Psoas muscle (tissue), 8 donors: ENCODE results near the gene ZFP36L2. TPM values are rescaled to one million over a fixed set of nuclear protein-coding genes. Genes with fewer than 3 reads are reported as not detected.
A peak's percentile ranks its signal among the peaks of the same experiment; 100 is the strongest.

ENCODE experiments used
- ATAC-seq, 4 donors: fragments of 200-7000 bp; cut with Tn5 transposase; one replicate each; pipeline ENCODE4 v1.9.1; 2020; ENCODE audit warnings: moderate library complexity in 3 of 4, mild to moderate bottlenecking in 2 of 4
- DNase-seq, 2 donors: peaks; one replicate each; pipeline ENCODE4 v3.0.0-alpha.2; 2020
- H3K27ac ChIP-seq: fragments of 200-600 bp; one replicate; pipeline ENCODE4 v1.8.0; 2022
- H3K27me3 ChIP-seq, 3 donors: fragments of 200-600 bp in 1 of 3; one replicate each; pipeline versions ENCODE4 v1.6.1 to v1.8.0; 2013 to 2022; ENCODE audit warnings: low read length in 2 of 3, mild to moderate bottlenecking in 2 of 3, moderate library complexity in 1 of 3; ENCODE audit not compliant: insufficient read depth in 3 of 3
- H3K36me3 ChIP-seq, 2 donors: fragments of 200-600 bp in 1 of 2; one replicate each; pipeline versions ENCODE4 v1.6.1 to v1.8.0; 2013 to 2022; ENCODE audit warnings: low read depth in 1 of 2, mild to moderate bottlenecking in 1 of 2, moderate library complexity in 1 of 2; ENCODE audit not compliant: insufficient read depth in 1 of 2
- H3K4me1 ChIP-seq: fragments of 200-600 bp; one replicate; pipeline ENCODE4 v1.8.0; 2022
- H3K4me3 ChIP-seq: fragments of 200-600 bp; one replicate; pipeline ENCODE4 v1.8.0; 2022; ENCODE audit warnings: mild to moderate bottlenecking
- H3K9me3 ChIP-seq: fragments of 200-600 bp; one replicate; pipeline ENCODE4 v1.8.0; 2022
- CTCF ChIP-seq: fragments of 200-600 bp; IDR thresholded peaks from one replicate; pipeline ENCODE4 v1.8.0; 2022; ENCODE audit warnings: antibody characterized with exemption
- WGBS, 3 donors: extraction: QIAGEN DNeasy Blood & Tissue Kit; methylation state at CpG; one replicate each; pipeline versions ENCODE4 v1.1.6 to v1.1.7; 2013; 5-methylcytosine and 5-hydroxymethylcytosine counted together
- intact Hi-C, 2 donors: fragments of 100-400 bp; cut with DNase I; formaldehyde crosslinking; loops; one replicate each; pipeline versions ENCODE4 v1.11.0 to v1.14.2; 2022
- polyA plus RNA-seq, 3 donors: library from polyadenylated mRNA; stranded (reverse); fragments of 200-250 nt; gene quantifications; one replicate each; pipeline ENCODE4 v1.2.3, GENCODE V29; 2013
- total RNA-seq, 4 donors: library from RNA; stranded (reverse); fragmentation: NEBNext Ultra II Directional in 2 of 4; extraction: Animal tissue kit (Norgen Biotek cat#: 25700) in 2 of 4; gene quantifications; one replicate each; pipeline versions ENCODE4 v1.2.1 to v1.2.4, GENCODE V29; 2021 to 2023
- donor health status: healthy with polysubstance abuse.
- donor health status: DM: no; HTN: no; CAD: no; lungs with moderate emphysema.
- donor health status: Bipolar disorder and iron deficiency.
- donor health status: healthy.
- donor health status: DM: yes; HTN: yes; CAD: no.
- donor health status: DM: no; HTN: no; CAD: no.
- donor health status: DM: no; HTN: no; CAD: no.
- donor health status: DM: yes; HTN: yes; CAD: no.

The ZFP36L2 gene
- total and polyA plus RNA-seq, 7 donors, result 26.3 to 103 (median 48.9) TPM

GRCh38 chr2:43180897-43181296 is 45.5 kb downstream of the ZFP36L2 start:
- intact Hi-C loops, result loop anchor here in 1 of 2 donors (2.0 kb wide), 1 partner anchor 36 kb away; no protein-coding TSS in a partner anchor
- H3K9me3 ChIP-seq, result peaks cover 5% of the 10 kb centered on the region
- no peak overlapping the region for H3K4me3 ChIP-seq
- H3K36me3 ChIP-seq, result no peaks in the 10 kb centered on the region
- 97 to 99% (median 98%) methylated on average over 8 of the region's 8 CpGs for WGBS, 3 donors
- no peak overlapping the region for H3K27ac ChIP-seq
- H3K27me3 ChIP-seq, result no peaks in the 10 kb centered on the region
- DNase-seq, result no peak
- ATAC-seq, result no peak
- TF ChIP-seq CTCF, result no peak
- H3K4me1 ChIP-seq, result peaks cover 25% of the 10 kb centered on the region

DNA sequence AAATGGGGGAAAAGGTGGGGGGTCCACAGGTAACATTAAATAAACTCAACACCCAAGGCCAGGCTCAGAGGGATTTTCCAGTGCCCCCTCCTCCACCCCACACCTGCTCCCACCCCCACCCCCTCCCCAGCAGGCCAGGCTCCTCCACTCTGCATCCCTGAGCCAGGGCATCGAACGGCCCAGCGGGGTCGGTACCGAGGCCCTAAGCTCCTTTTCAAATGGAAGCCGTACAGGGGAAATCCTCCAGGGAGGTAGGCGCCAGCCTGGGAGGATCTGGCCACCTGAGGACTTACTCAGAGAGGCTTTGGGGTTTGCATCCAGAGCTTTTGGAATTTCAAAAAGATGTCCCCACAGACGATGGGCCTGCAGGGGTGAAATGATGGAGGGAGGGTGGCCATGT is 46.5 kb downstream of the ZFP36L2 start:
- WGBS, 3 donors, result 66 to 80% (median 72%) methylated on average over 8 of the region's 8 CpGs
- no peak for DNase-seq

DNA sequence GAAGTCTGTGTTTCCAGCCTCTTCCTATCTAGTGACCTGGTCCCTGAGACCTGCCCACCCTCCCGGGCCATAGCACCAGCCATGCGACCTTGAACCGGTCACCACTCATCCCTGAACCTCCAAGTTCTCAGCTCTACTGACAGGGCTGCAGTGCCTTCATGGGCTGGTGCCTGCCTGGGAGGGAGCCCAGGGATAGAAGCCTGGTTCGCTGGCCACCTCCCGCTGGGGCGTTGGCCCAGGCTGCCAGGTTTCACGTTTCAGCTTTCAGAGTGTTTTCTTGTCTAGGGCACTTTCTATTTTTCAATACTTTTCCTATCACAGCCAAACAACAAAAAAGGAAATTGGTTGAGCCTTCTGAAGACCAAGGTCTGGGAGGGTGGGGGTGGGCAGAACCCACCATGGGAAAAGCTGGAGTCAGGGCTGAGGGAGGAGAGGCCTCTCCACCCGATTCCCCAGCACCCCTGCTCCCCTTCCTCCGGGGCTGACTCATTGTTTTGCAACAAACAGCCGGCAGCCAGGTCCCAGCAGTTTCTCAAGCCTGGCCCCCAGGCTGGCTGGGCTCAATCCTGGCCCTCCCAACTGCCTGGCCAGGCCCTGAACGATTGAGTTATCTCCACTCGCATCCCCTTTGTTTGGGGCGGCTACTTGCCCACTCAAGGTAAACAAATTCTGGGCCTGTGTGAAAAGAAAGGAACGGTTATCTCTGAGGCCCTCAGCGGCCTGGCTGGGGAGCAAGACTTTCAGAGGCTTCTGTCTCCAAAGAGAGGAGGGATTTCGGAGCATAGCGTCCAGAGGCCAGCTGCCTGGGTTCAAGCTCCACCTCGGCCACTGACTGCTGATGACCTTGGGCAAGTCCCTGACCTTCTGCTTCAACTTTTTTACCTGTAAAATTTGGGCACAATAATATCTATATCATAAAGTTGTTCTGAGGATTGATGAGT is 47.5 kb downstream of the ZFP36L2 start:
- Histone ChIP-seq H3K36me3 (no peaks in the 10 kb centered on the region), H3K9me3 (peaks cover 16% of the 10 kb centered on the region), H3K27ac (peak overlapping the region; percentile 95), H3K4me1 (peaks cover 25% of the 10 kb centered on the region), H3K4me3 (peak overlapping the region; percentile 54), H3K27me3 (no peaks in the 10 kb centered on the region)
- no peak for TF ChIP-seq CTCF
- 13 to 18% (median 15%) methylated on average over 18 of the region's 18 CpGs for WGBS, 3 donors
- DNase-seq, result peak; percentile 88 to 94
- ATAC-seq, result peak; percentile 95 to 97 (median 96)
- intact Hi-C loops, result loop anchor here in 1 of 2 donors (2.0 kb wide), 1 partner anchor 40 kb away; no protein-coding TSS in a partner anchor

More for the DNA sequence above, 46.5 kb downstream of the ZFP36L2 start:
- no peak for TF ChIP-seq CTCF
- H3K36me3 ChIP-seq, result no peaks in the 10 kb centered on the region
- no peak for ATAC-seq
- H3K4me3 ChIP-seq, result no peak overlapping the region
- H3K4me1 ChIP-seq, result peaks cover 25% of the 10 kb centered on the region
- H3K27ac ChIP-seq, result peak overlapping the region; percentile 95
- H3K27me3 ChIP-seq, result no peaks in the 10 kb centered on the region
- H3K9me3 ChIP-seq, result peaks cover 14% of the 10 kb centered on the region
- intact Hi-C loops, result loop anchor here (2.0 kb wide), 2 partner anchors 37 to 39 kb away; no protein-coding TSS in a partner anchor

GRCh38 chr2:43178055-43178598 is 48.3 kb downstream of the ZFP36L2 start:
- WGBS, 3 donors, result 40 to 55% (median 42%) methylated on average over 7 of the region's 7 CpGs
- H3K36me3 ChIP-seq, result no peaks in the 10 kb centered on the region
- DNase-seq, result peak in 1 of 2 donors; percentile 65

More at GRCh38 chr2:43178055-43178598, 48.3 kb downstream of the ZFP36L2 start:
- H3K4me1 ChIP-seq, result peaks cover 25% of the 10 kb centered on the region
- no peak for TF ChIP-seq CTCF
- intact Hi-C loops, result loop anchor here in 1 of 2 donors (2.0 kb wide), 1 partner anchor 41 kb away; no protein-coding TSS in a partner anchor
- H3K9me3 ChIP-seq, result peaks cover 16% of the 10 kb centered on the region
- peak overlapping the region; percentile 95 for H3K27ac ChIP-seq
- H3K27me3 ChIP-seq, result no peaks in the 10 kb centered on the region
- ATAC-seq, result peak; percentile 44 to 59 (median 54)
- H3K4me3 ChIP-seq, result peak overlapping the region; percentile 54
